HG03342 (cell line): ENCODE data around the gene PI4K2B.
A peak's percentile ranks its signal among the peaks of the same experiment; 100 is the strongest.
"Not testable (repeated sequence)": the region's sequence is repeated elsewhere in the genome, so short reads cannot be mapped to it uniquely, and the experiment has no call there.

Source experiments
- ATAC-seq: cut with Tn5 transposase; IDR thresholded peaks from one replicate; pipeline ENCODE4 v1.9.1; 2021; ENCODE audit warnings: mild to moderate bottlenecking, moderate library complexity; ENCODE audit not compliant: unreplicated experiment

The PI4K2B gene

GRCh38 chr4:25303578-25303977 lies 69.7 kb downstream of the PI4K2B start:
- no peak for ATAC-seq

GRCh38 chr4:25306518-25307057 lies 72.8 kb downstream of the PI4K2B start:
- ATAC-seq = no peak

- no peak for ATAC-seq
Observed at GRCh38 chr4:25307596-25307995, 73.8 kb downstream of the PI4K2B start.

- ATAC-seq = no peak
Observed at GRCh38 chr4:25308306-25308705, 74.5 kb downstream of the PI4K2B start.

GRCh38 chr4:25308761-25309160 lies 74.9 kb downstream of the PI4K2B start:
- ATAC-seq = no peak

- peak; percentile 56 for ATAC-seq
Observed at GRCh38 chr4:25310066-25310802, 76.4 kb downstream of the PI4K2B start.

- ATAC-seq = no peak
Observed at GRCh38 chr4:25310803-25311166, 77.0 kb downstream of the PI4K2B start.

GRCh38 chr4:25312496-25313200 lies 78.8 kb downstream of the PI4K2B start, which contains the start of gene ZCCHC4:
Gene ZCCHC4 (plus strand): TSS chr4:25312774. CDS start chr4:25312810, 36 bp downstream.
- ATAC-seq = peak; percentile 79

GRCh38 chr4:25313201-25313895 lies 79.5 kb downstream of the PI4K2B start:
- no peak for ATAC-seq

GRCh38 chr4:25320336-25320735 lies 86.5 kb downstream of the PI4K2B start:
- ATAC-seq = no peak

- ATAC-seq = no peak
Observed at GRCh38 chr4:25320773-25321172, 86.9 kb downstream of the PI4K2B start.

- ATAC-seq = no peak
Observed at GRCh38 chr4:25321703-25322102, 87.9 kb downstream of the PI4K2B start.

- not testable (repeated sequence) for ATAC-seq
Observed at GRCh38 chr4:25328463-25328862, 94.6 kb downstream of the PI4K2B start.
